Chondrocyte (in vitro differentiated cells): ENCODE results near the gene PHIP. TPM values are rescaled to one million over a fixed set of nuclear protein-coding genes. Genes with fewer than 3 reads are reported as not detected.

Experiments used
- DNase-seq: peaks from one replicate; pipeline ENCODE4 v3.0.0; 2021; ENCODE audit warnings: mixed read lengths, low spot score
- H3K27ac Mint-ChIP-seq: one replicate; pipeline ENCODE4 v1.8.0; 2021; ENCODE audit warnings: mild to moderate bottlenecking, moderate library complexity, mixed read lengths; ENCODE audit not compliant: unreplicated experiment
- H3K27me3 Mint-ChIP-seq: 2 replicates; pipeline ENCODE4 v1.8.0; 2021; ENCODE audit warnings: low read depth, mixed read lengths
- H3K36me3 Mint-ChIP-seq: 2 replicates; pipeline ENCODE4 v1.8.0; 2021; ENCODE audit warnings: low read depth, mixed read lengths
- H3K4me1 Mint-ChIP-seq: 2 replicates; pipeline ENCODE4 v1.8.0; 2021; ENCODE audit warnings: low read depth, mild to moderate bottlenecking, mixed read lengths
- H3K4me3 Mint-ChIP-seq: one replicate; pipeline ENCODE4 v1.8.0; 2021; ENCODE audit warnings: mild to moderate bottlenecking, moderate library complexity, mixed read lengths; ENCODE audit not compliant: unreplicated experiment
- H3K9me3 Mint-ChIP-seq: 2 replicates; pipeline ENCODE4 v1.8.0; 2021; ENCODE audit warnings: low read depth, mixed read lengths
- CTCF ChIP-seq: fragments of 200-600 bp; sonication (generic); IDR thresholded peaks from 2 replicates; pipeline ENCODE4 v1.5.0; 2021; ENCODE audit warnings: antibody characterized with exemption, mild to moderate bottlenecking, moderate library complexity
- total RNA-seq: library from RNA; stranded (reverse); gene quantifications from 3 replicates; pipeline ENCODE4 v1.2.1, GENCODE V29; 2021

The PHIP gene
- total RNA-seq, 1 donor from 2014 or later: 11.9 TPM

- no peak overlapping the region for H3K27ac Mint-ChIP-seq
These were observed 6.6 kb upstream of the PHIP start for GRCh38 chr6:79084693-79085092.

GRCh38 chr6:79082304-79082703 is 4.2 kb upstream of the PHIP start:
- DNase-seq: no peak
- Mint-ChIP-seq H3K9me3 (no peaks in the 10 kb centered on the region), H3K27ac (no peak overlapping the region), H3K4me3 (no peak overlapping the region), H3K27me3 (no peaks in the 10 kb centered on the region), H3K36me3 (peaks cover 2% of the 10 kb centered on the region), H3K4me1 (peaks cover 11% of the 10 kb centered on the region)
- no peak for TF ChIP-seq CTCF

More at GRCh38 chr6:79084693-79085092, 6.6 kb upstream of the PHIP start:
- Mint-ChIP-seq H3K36me3 (peaks cover 2% of the 10 kb centered on the region), H3K4me3 (no peak overlapping the region), H3K9me3 (no peaks in the 10 kb centered on the region), H3K27me3 (peaks cover 2% of the 10 kb centered on the region), H3K4me1 (peaks cover 1% of the 10 kb centered on the region)
- TF ChIP-seq CTCF: no peak
- DNase-seq: no peak

GRCh38 chr6:79081663-79082062 is 3.6 kb upstream of the PHIP start:
- H3K27ac Mint-ChIP-seq: no peak overlapping the region
- no peak overlapping the region for H3K4me3 Mint-ChIP-seq
- no peaks in the 10 kb centered on the region for H3K27me3 Mint-ChIP-seq
- TF ChIP-seq CTCF: no peak
- H3K4me1 Mint-ChIP-seq: peaks cover 12% of the 10 kb centered on the region
- H3K36me3 Mint-ChIP-seq: peaks cover 2% of the 10 kb centered on the region
- no peaks in the 10 kb centered on the region for H3K9me3 Mint-ChIP-seq
- DNase-seq: no peak

- DNase-seq: no peak
- H3K9me3 Mint-ChIP-seq: no peaks in the 10 kb centered on the region
- peak overlapping the region; percentile 98 for H3K27ac Mint-ChIP-seq
- no peaks in the 10 kb centered on the region for H3K27me3 Mint-ChIP-seq
- peaks cover 33% of the 10 kb centered on the region for H3K4me1 Mint-ChIP-seq
- peak overlapping the region; percentile 89 for H3K4me3 Mint-ChIP-seq
- TF ChIP-seq CTCF: no peak
- peaks cover 2% of the 10 kb centered on the region for H3K36me3 Mint-ChIP-seq
These were observed 1.5 kb upstream of the PHIP start for GRCh38 chr6:79079561-79080041.

DNA sequence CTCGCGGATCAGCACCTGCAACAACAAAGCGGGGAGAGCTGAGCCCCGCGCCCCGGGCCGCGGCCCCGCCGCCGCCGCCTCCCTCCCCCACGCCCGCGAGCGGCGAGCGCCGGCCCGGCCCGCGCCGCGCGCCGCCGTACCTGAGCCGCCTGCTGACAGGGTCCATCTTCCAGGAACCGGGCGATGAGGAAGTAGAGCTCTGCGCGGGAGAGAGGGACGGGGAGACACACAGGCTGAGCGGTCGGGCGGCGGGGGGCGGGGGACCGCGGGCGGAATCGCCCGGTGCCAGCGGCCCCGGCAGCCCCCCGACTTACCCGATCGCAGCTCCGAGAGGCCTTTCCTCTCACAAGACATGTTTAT is 359 bp downstream of the PHIP start:
- peak; percentile 73 for DNase-seq
- Mint-ChIP-seq H3K4me1 (peaks cover 38% of the 10 kb centered on the region), H3K27ac (peak overlapping the region; percentile 98)

More for the DNA sequence above, 359 bp downstream of the PHIP start:
- no peak for TF ChIP-seq CTCF
- H3K4me3 Mint-ChIP-seq: peak overlapping the region; percentile 89
- H3K36me3 Mint-ChIP-seq: peaks cover 2% of the 10 kb centered on the region
- no peaks in the 10 kb centered on the region for H3K27me3 Mint-ChIP-seq
- no peaks in the 10 kb centered on the region for H3K9me3 Mint-ChIP-seq
